OCI-LY1 (cell line): Measurements from ENCODE around the gene TYW1B.
"Not testable (repeated sequence)": the region's sequence is repeated elsewhere in the genome, so short reads cannot be mapped to it uniquely, and the experiment has no call there.

ENCODE experiments used
- H2AFZ ChIP-seq: fragments of 200-600 bp; sonication (generic), shearing (Covaris generic); 2 replicates; pipeline ENCODE4 v1.6.0; 2014; ENCODE audit warnings: antibody characterized with exemption, mild to moderate bottlenecking, low read length
- H3F3A ChIP-seq: fragments of 200-600 bp; sonication (generic), shearing (Covaris generic); 2 replicates; pipeline ENCODE4 v1.6.0; 2014; ENCODE audit warnings: mild to moderate bottlenecking, antibody characterized with exemption, low read length, moderate library complexity; ENCODE audit not compliant: insufficient read depth
- H3K27ac ChIP-seq: fragments of 200-600 bp; sonication (generic); 2 replicates; pipeline ENCODE4 v1.5.1; 2014; ENCODE audit warnings: low read length, mixed run types, mild to moderate bottlenecking, low read depth; ENCODE audit not compliant: poor library complexity, severe bottlenecking
- H3K27me3 ChIP-seq: fragments of 200-600 bp; sonication (generic); 2 replicates; pipeline ENCODE4 v1.6.0; 2014; ENCODE audit warnings: antibody characterized with exemption, mild to moderate bottlenecking, low read length, moderate library complexity; ENCODE audit not compliant: insufficient read depth
- H3K36me3 ChIP-seq: fragments of 200-600 bp; sonication (generic); 2 replicates; pipeline ENCODE4 v1.6.1; 2014; ENCODE audit warnings: mild to moderate bottlenecking, antibody characterized with exemption, low read length, moderate library complexity, mixed read lengths; ENCODE audit not compliant: insufficient read depth
- H3K4me1 ChIP-seq: fragments of 200-600 bp; sonication (generic); 2 replicates; pipeline ENCODE4 v1.5.1; 2014; ENCODE audit warnings: mild to moderate bottlenecking, low read length, moderate library complexity; ENCODE audit not compliant: insufficient read depth, severe bottlenecking
- H3K4me2 ChIP-seq: fragments of 200-600 bp; sonication (generic), shearing (Covaris generic); 2 replicates; pipeline ENCODE4 v1.6.1; 2014; ENCODE audit warnings: low read length
- H3K4me3 ChIP-seq: fragments of 200-600 bp; sonication (generic); 2 replicates; pipeline ENCODE4 v1.5.1; 2014; ENCODE audit warnings: low read length, low read depth, mild to moderate bottlenecking, mixed read lengths; ENCODE audit not compliant: poor library complexity, severe bottlenecking
- H3K79me2 ChIP-seq: fragments of 200-600 bp; shearing (Covaris generic); 2 replicates; pipeline ENCODE4 v1.6.1; 2016; ENCODE audit warnings: mixed run types, low read length, mixed read lengths; ENCODE audit not compliant: insufficient read depth
- H3K9ac ChIP-seq: fragments of 200-600 bp; sonication (generic), shearing (Covaris generic); 2 replicates; pipeline ENCODE4 v1.6.1; 2014; ENCODE audit warnings: mild to moderate bottlenecking, low read length, mixed read lengths
- H3K9me2 ChIP-seq: fragments of 200-600 bp; sonication (generic), shearing (Covaris generic); 2 replicates; pipeline ENCODE4 v1.6.1; 2014; ENCODE audit warnings: low read depth, mild to moderate bottlenecking, low read length, mixed read lengths
- H3K9me3 ChIP-seq: fragments of 200-600 bp; shearing (Covaris generic); 2 replicates; pipeline ENCODE4 v1.6.1; 2014; ENCODE audit warnings: low read length, mixed read lengths
- H4K20me1 ChIP-seq: fragments of 200-600 bp; sonication (generic), shearing (Covaris generic); 2 replicates; pipeline ENCODE4 v1.6.0; 2016; ENCODE audit warnings: mild to moderate bottlenecking, low read length; ENCODE audit not compliant: insufficient read depth
- CTCF ChIP-seq: fragments of 200-600 bp; sonication (generic), shearing (Covaris generic); IDR thresholded peaks from 2 replicates; pipeline ENCODE4 v1.5.1; 2017; ENCODE audit warnings: mild to moderate bottlenecking, antibody characterized with exemption, low read length, moderate library complexity, mixed read lengths
- EZH2 ChIP-seq: fragments of 200-600 bp; sonication (generic), shearing (Covaris generic); IDR thresholded peaks from 2 replicates; pipeline ENCODE4 v1.8.0; 2017; ENCODE audit warnings: borderline replicate concordance, mixed run types, mild to moderate bottlenecking, antibody characterized with exemption, low read length, moderate library complexity, mixed read lengths

TYW1B gene

GRCh38 chr7:72704894-72705293 lies 123.1 kb downstream of the TYW1B start:
- Histone ChIP-seq H3K36me3 (peaks cover 17% of the 10 kb centered on the region; the same call in 1 of the 2 replicates), H3K9me2 (no peaks in the 10 kb centered on the region), H3K4me3 (no peak overlapping the region), H3K9ac (no peak overlapping the region), H3K27ac (no peak overlapping the region), H4K20me1 (no peaks in the 10 kb centered on the region), H3F3A (no peaks in the 10 kb centered on the region), H3K27me3 (no peaks in the 10 kb centered on the region), H3K9me3 (no peaks in the 10 kb centered on the region), H3K4me1 (no peaks in the 10 kb centered on the region), H2AFZ (no peak overlapping the region), H3K79me2 (no peaks in the 10 kb centered on the region), H3K4me2 (no peak overlapping the region)
- no peak for TF ChIP-seq CTCF
- TF ChIP-seq EZH2, result no peak

- H4K20me1 ChIP-seq, H3F3A ChIP-seq, H3K9me3 ChIP-seq, H3K4me3 ChIP-seq, H2AFZ ChIP-seq, H3K27ac ChIP-seq, H3K27me3 ChIP-seq, H3K4me1 ChIP-seq, H3K9me2 ChIP-seq, H3K9ac ChIP-seq, H3K4me2 ChIP-seq, H3K79me2 ChIP-seq, H3K36me3 ChIP-seq: not testable (repeated sequence)
Measured at GRCh38 chr7:72700548-72700947, 127.5 kb downstream of the TYW1B start.

GRCh38 chr7:72697066-72697465 lies 130.9 kb downstream of the TYW1B start:
- not testable (repeated sequence) for H3K79me2 ChIP-seq, H3K9me3 ChIP-seq, H3K9me2 ChIP-seq, H3K4me1 ChIP-seq, H3K4me3 ChIP-seq, H3K27me3 ChIP-seq, H4K20me1 ChIP-seq, H2AFZ ChIP-seq, H3K9ac ChIP-seq, H3F3A ChIP-seq, H3K27ac ChIP-seq, H3K4me2 ChIP-seq
- peaks cover 10% of the 10 kb centered on the region for H3K36me3 ChIP-seq

- not testable (repeated sequence) for H3K9me3 ChIP-seq, H4K20me1 ChIP-seq, H3K79me2 ChIP-seq, H3K27me3 ChIP-seq, H3K4me1 ChIP-seq, H3K4me2 ChIP-seq, H3K9me2 ChIP-seq, H2AFZ ChIP-seq, H3K36me3 ChIP-seq, H3K27ac ChIP-seq, H3F3A ChIP-seq, H3K9ac ChIP-seq, H3K4me3 ChIP-seq
Measured at GRCh38 chr7:72696643-72697042, 131.4 kb downstream of the TYW1B start.

GRCh38 chr7:72695482-72695881 lies 132.5 kb downstream of the TYW1B start:
- not testable (repeated sequence) for H3K4me2 ChIP-seq, H3K9ac ChIP-seq

GRCh38 chr7:72691442-72691841 lies 136.6 kb downstream of the TYW1B start:
- not testable (repeated sequence) for H3F3A ChIP-seq, H3K9ac ChIP-seq, H3K4me3 ChIP-seq, H3K27ac ChIP-seq, H2AFZ ChIP-seq, H3K4me2 ChIP-seq, H3K36me3 ChIP-seq, H3K27me3 ChIP-seq, H3K9me2 ChIP-seq, H4K20me1 ChIP-seq, H3K79me2 ChIP-seq, H3K9me3 ChIP-seq, H3K4me1 ChIP-seq

More at GRCh38 chr7:72695482-72695881, 132.5 kb downstream of the TYW1B start:
- H3K36me3 ChIP-seq, H3F3A ChIP-seq, H3K4me1 ChIP-seq, H3K9me2 ChIP-seq, H4K20me1 ChIP-seq, H3K79me2 ChIP-seq, H3K27ac ChIP-seq, H3K9me3 ChIP-seq, H2AFZ ChIP-seq, H3K27me3 ChIP-seq, H3K4me3 ChIP-seq: not testable (repeated sequence)

- H3K79me2 ChIP-seq, H3K9me2 ChIP-seq, H2AFZ ChIP-seq, H3F3A ChIP-seq, H3K9ac ChIP-seq, H3K36me3 ChIP-seq, H3K27ac ChIP-seq, H3K4me1 ChIP-seq, H4K20me1 ChIP-seq, H3K4me3 ChIP-seq, H3K4me2 ChIP-seq, H3K9me3 ChIP-seq, H3K27me3 ChIP-seq: not testable (repeated sequence)
Measured at GRCh38 chr7:72690177-72690576, 137.8 kb downstream of the TYW1B start.
